Duodenal mucosa (tissue), 2 donors: Measurements from ENCODE around the gene AKR1C3.
A peak's percentile ranks its signal among the peaks of the same experiment; 100 is the strongest.

ENCODE experiments used
- H3K27ac ChIP-seq: one replicate; pipeline ENCODE4 v1.7.0; 2013; ENCODE audit warnings: low read depth, low read length
- H3K27me3 ChIP-seq, 2 donors: one replicate each; pipeline ENCODE4 v1.7.0; 2013; ENCODE audit warnings: low read length in 2 of 2, control low read depth in 1 of 2; ENCODE audit not compliant: insufficient read depth in 2 of 2, control insufficient read depth in 1 of 2
- H3K36me3 ChIP-seq, 2 donors: one replicate each; pipeline ENCODE4 v1.7.0; 2013; ENCODE audit warnings: low read length in 2 of 2, control low read depth in 1 of 2; ENCODE audit not compliant: insufficient read depth in 2 of 2, control insufficient read depth in 1 of 2
- H3K4me1 ChIP-seq, 2 donors: one replicate each; pipeline ENCODE4 v1.7.0; 2013; ENCODE audit warnings: low read length in 2 of 2, control low read depth in 1 of 2; ENCODE audit not compliant: insufficient read depth in 2 of 2, control insufficient read depth in 1 of 2
- H3K4me3 ChIP-seq, 2 donors: one replicate each; pipeline ENCODE4 v1.7.0; 2013; ENCODE audit warnings: low read length in 2 of 2, low read depth in 1 of 2
- H3K9ac ChIP-seq, 2 donors: one replicate each; pipeline ENCODE4 v1.7.0; 2013; ENCODE audit warnings: low read length in 2 of 2, low read depth in 1 of 2
- H3K9me3 ChIP-seq, 2 donors: one replicate each; pipeline ENCODE4 v1.7.0; 2013; ENCODE audit warnings: low read length in 2 of 2, control low read depth in 1 of 2; ENCODE audit not compliant: control insufficient read depth in 1 of 2

Gene AKR1C3

DNA sequence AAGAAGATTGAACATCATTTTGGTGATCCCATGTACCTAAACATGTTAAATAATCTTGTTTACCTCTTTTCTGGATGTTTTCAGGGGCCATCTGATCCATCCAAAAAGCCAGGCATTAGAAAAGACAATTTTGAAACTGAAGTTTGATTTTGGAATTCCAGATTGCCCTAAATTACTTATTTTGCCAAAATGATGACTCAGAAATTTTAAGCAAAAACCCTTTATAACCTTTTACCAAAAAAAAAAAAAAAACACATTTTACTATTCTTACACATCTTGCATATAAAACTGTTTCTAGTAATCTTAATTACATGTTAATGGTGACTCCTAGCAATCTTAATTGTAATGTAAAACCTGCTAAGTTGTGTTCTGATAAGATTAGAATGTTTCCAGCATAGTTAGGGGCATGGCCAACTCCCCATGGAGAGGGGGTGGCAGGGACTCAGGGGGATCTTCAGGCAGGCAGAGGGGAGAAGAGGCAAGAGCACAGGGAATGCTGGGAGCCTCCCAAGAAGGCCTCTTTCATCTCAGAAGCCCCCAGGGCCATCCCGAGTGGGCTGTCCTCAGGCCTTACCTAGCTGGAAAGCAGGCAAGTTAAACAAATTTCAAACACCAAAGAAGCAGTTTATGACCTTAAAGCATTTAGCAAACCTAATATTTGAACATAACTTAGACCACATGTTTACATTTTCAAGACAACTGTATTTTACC is 25.8 kb upstream of the AKR1C3 start:
- no peak overlapping the region for H3K9ac ChIP-seq
- no peaks in the 10 kb centered on the region for H3K9me3 ChIP-seq
- H3K36me3 ChIP-seq = no peaks in the 10 kb centered on the region
- H3K4me3 ChIP-seq = no peak overlapping the region
- no peak overlapping the region for H3K27ac ChIP-seq
- H3K27me3 ChIP-seq = no peaks in the 10 kb centered on the region
- peaks cover 22 to 23% of the 10 kb centered on the region in 2 donors for H3K4me1 ChIP-seq

- Histone ChIP-seq H3K9ac (peak overlapping the region in 1 of 2 donors; percentile 9), H3K36me3 (no peaks in the 10 kb centered on the region), H3K4me3 (peak overlapping the region; percentile 7 to 22), H3K27ac (peak overlapping the region; percentile 57), H3K27me3 (no peaks in the 10 kb centered on the region), H3K4me1 (peaks cover 22 to 26% of the 10 kb centered on the region in 2 donors), H3K9me3 (no peaks in the 10 kb centered on the region)
These were observed 23.4 kb upstream of the AKR1C3 start for GRCh38 chr10:5070648-5071410.

GRCh38 chr10:5071411-5072198 is 22.6 kb upstream of the AKR1C3 start:
- peak overlapping the region in 1 of 2 donors; percentile 9 for H3K9ac ChIP-seq

GRCh38 chr10:5073659-5074058 is 20.6 kb upstream of the AKR1C3 start:
- Histone ChIP-seq H3K27ac (no peak overlapping the region), H3K27me3 (no peaks in the 10 kb centered on the region), H3K4me3 (no peak overlapping the region), H3K36me3 (no peaks in the 10 kb centered on the region), H3K9me3 (no peaks in the 10 kb centered on the region), H3K9ac (no peak overlapping the region), H3K4me1 (peaks cover 25 to 26% of the 10 kb centered on the region in 2 donors)

More at GRCh38 chr10:5071411-5072198, 22.6 kb upstream of the AKR1C3 start:
- Histone ChIP-seq H3K36me3 (no peaks in the 10 kb centered on the region), H3K9me3 (no peaks in the 10 kb centered on the region), H3K4me3 (peak overlapping the region; percentile 22), H3K27ac (peak overlapping the region; percentile 57), H3K27me3 (no peaks in the 10 kb centered on the region), H3K4me1 (peaks cover 22 to 26% of the 10 kb centered on the region in 2 donors)

GRCh38 chr10:5076615-5077014 is 17.6 kb upstream of the AKR1C3 start:
- Histone ChIP-seq H3K4me1 (peaks cover 21 to 26% of the 10 kb centered on the region in 2 donors), H3K4me3 (no peak overlapping the region), H3K27ac (no peak overlapping the region), H3K27me3 (no peaks in the 10 kb centered on the region), H3K9me3 (no peaks in the 10 kb centered on the region), H3K36me3 (no peaks in the 10 kb centered on the region), H3K9ac (no peak overlapping the region)

- Histone ChIP-seq H3K27me3 (no peaks in the 10 kb centered on the region), H3K9ac (no peak overlapping the region), H3K36me3 (no peaks in the 10 kb centered on the region), H3K27ac (no peak overlapping the region), H3K4me3 (no peak overlapping the region), H3K9me3 (no peaks in the 10 kb centered on the region), H3K4me1 (peaks cover 10 to 17% of the 10 kb centered on the region in 2 donors)
These were observed 15.6 kb upstream of the AKR1C3 start for GRCh38 chr10:5078547-5079180.

GRCh38 chr10:5079306-5079830 is 14.8 kb upstream of the AKR1C3 start:
- Histone ChIP-seq H3K27me3 (no peaks in the 10 kb centered on the region), H3K9me3 (no peaks in the 10 kb centered on the region), H3K4me3 (no peak overlapping the region), H3K36me3 (no peaks in the 10 kb centered on the region), H3K4me1 (peaks cover 9 to 17% of the 10 kb centered on the region in 2 donors), H3K9ac (no peak overlapping the region), H3K27ac (no peak overlapping the region)

DNA sequence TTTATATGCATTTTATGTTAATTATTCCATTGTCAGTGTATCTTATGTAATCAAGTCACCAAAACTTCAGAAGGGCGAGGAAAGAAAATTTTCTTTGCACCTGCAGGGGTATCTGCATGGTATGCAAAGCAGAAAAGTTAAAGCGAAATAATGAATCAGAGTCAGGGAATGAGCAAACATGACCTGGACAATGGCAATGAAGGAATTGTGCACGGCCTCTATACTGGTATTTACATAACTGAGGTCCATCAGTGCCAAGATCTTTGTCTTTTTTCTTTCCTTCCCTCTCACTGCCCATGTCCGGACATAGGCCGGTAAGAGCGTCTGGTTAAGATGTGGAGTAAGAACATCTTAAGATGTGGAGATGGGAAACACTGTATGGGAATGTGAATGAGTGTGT is 14.4 kb upstream of the AKR1C3 start:
- Histone ChIP-seq H3K4me3 (no peak overlapping the region), H3K9me3 (no peaks in the 10 kb centered on the region), H3K27me3 (no peaks in the 10 kb centered on the region), H3K9ac (no peak overlapping the region), H3K4me1 (peaks cover 9 to 17% of the 10 kb centered on the region in 2 donors), H3K27ac (no peak overlapping the region), H3K36me3 (no peaks in the 10 kb centered on the region)

GRCh38 chr10:5081091-5081490 is 13.1 kb upstream of the AKR1C3 start:
- no peak overlapping the region for H3K9ac ChIP-seq

More at GRCh38 chr10:5081091-5081490, 13.1 kb upstream of the AKR1C3 start:
- Histone ChIP-seq H3K27ac (no peak overlapping the region), H3K9me3 (no peaks in the 10 kb centered on the region), H3K4me1 (peaks cover 9 to 17% of the 10 kb centered on the region in 2 donors), H3K36me3 (no peaks in the 10 kb centered on the region), H3K4me3 (no peak overlapping the region), H3K27me3 (no peaks in the 10 kb centered on the region)
